GM18520 (cell line): ENCODE data around the gene TMEM164.
"Not testable (repeated sequence)": the region's sequence is repeated elsewhere in the genome, so short reads cannot be mapped to it uniquely, and the experiment has no call there.

Experiments
- ATAC-seq: cut with Tn5 transposase; IDR thresholded peaks from one replicate; pipeline ENCODE4 v1.9.1; 2021; ENCODE audit not compliant: unreplicated experiment

Gene TMEM164

DNA sequence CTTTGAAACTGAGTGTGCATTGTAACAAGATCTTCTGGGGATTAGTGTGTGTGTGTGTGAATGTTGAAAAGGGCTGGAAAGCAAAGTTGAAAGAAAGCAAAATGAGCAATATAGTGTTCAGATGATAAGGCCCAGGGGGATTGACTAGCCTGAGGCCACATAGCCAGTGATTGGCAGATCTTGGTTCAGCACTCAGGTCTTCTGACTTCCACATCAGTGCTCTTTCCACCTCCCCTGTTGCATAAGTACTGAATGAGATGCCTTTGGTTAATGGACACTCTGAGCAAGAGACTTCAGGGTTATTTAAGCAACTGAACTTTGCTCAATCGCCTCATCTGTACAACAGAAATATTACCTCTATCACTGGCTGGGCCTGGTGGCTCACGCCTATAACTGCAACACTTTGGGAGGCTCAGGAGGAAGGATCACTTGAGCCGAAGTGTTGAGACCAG, 120.4 kb downstream of the TMEM164 start:
- no peak for ATAC-seq

- no peak for ATAC-seq
Observed at GRCh38 chrX:110125446-110126162, 122.7 kb downstream of the TMEM164 start.

- no peak for ATAC-seq
Observed at GRCh38 chrX:110131031-110131430, 128.1 kb downstream of the TMEM164 start.

GRCh38 chrX:110132450-110133114, 129.7 kb downstream of the TMEM164 start:
- no peak for ATAC-seq

GRCh38 chrX:110133735-110134370, 130.9 kb downstream of the TMEM164 start:
- ATAC-seq: no peak

GRCh38 chrX:110135618-110136017, 132.7 kb downstream of the TMEM164 start:
- no peak for ATAC-seq

GRCh38 chrX:110136136-110136535, 133.2 kb downstream of the TMEM164 start:
- ATAC-seq: no peak

- ATAC-seq: no peak
Observed at GRCh38 chrX:110138557-110138956, 135.6 kb downstream of the TMEM164 start.

DNA sequence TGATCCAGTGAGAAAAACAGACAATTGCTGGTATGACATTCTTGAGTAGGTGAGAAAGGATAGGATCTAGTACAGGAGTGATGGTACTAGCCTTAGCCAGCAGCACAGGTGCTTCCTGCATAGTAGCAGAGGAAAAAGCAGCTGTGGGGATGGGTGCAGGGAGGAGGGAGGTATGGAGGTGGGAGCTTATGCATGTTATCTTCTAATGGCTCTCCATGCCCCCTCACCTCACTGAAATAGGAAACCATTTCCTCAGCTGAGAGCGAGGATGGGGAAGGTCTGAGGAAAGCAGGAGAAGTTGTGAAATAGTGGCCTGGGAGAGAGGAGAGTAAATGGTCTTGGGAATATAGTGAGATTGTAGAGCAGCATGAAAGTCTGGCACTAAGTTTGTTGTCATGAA, 136.3 kb downstream of the TMEM164 start:
- no peak for ATAC-seq

- ATAC-seq: no peak
Observed at GRCh38 chrX:110142096-110142495, 139.2 kb downstream of the TMEM164 start.

GRCh38 chrX:110143454-110144210, 140.7 kb downstream of the TMEM164 start:
- no peak for ATAC-seq

DNA sequence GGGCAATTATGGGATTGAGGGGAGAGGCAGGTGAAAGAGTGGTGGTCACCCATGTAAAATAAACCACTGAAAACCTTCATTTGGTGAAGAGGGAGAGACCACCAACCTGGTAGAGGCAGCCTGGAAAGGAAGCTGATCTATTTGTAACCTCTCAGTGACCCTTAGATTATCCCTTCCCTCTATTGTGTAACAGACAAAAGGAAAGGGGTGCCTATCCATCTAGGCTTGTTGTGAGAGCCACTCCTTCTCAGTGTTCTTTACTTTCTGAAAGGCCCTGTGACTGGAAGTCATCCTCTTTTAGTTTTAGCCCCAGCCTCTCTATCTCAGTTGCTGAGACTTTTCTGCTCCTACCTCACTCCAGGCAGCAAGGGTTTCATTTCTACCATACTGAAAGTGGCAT, 142.4 kb downstream of the TMEM164 start:
- ATAC-seq: no peak

GRCh38 chrX:110145854-110146253, 142.9 kb downstream of the TMEM164 start:
- ATAC-seq: no peak

DNA sequence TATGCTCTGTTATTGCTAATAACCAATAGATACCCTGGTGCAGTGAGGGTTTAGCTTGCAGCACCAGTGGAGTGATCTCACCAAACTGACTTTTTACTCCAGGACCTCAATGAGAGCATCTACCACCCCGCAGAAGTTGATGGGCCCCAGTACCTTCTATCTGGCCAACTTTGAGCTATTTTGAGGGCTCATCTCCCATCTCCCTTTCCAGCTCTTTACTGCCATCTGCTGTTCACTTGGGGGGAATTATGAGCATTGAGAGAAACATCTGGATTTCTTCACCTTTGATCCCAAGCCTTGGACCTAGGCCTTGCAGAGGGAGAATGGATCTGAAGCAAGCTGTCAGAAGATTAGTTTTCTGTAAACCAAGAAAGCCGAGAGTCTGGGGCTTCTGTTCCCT, 143.6 kb downstream of the TMEM164 start:
- no peak for ATAC-seq

DNA sequence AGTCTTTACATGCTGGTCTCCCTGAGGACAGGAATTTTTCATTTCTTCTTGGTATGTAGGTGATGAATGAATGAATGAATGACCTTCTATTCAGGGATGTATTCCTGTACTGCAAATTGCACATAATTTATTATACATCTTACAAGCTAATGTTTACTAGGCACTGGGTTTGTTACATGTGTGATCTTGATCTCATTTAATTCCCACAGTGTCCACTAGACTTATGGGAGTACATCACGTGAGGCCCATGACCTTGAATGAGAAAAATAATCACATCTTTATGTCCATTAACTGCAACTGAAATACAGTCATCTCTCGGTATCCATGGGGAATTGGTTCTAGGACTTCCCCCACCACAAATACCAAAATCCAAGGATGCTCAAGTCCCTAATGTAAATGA, 150.3 kb downstream of the TMEM164 start:
- no peak for ATAC-seq

- ATAC-seq: no peak
Observed at GRCh38 chrX:110153896-110154295, 151.0 kb downstream of the TMEM164 start.

DNA sequence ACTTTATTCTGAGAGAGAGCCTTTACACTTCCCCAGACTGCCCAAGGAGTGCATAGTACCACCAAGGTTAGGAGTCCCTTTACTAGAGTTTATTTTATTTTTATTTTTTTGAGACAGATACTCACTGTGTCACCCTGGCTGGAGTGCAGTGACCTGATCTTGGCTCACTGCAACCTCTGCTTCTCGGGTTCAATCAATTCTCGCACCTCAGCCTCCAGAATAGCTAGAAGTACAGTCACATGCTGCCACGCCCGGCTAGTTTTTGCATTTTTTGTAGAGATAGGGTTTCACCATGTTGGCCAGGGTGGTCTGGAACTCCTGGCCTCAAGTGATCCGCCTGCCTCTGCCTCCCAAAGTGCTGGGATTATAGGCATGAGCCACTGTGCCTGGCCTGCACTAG, 151.4 kb downstream of the TMEM164 start:
- not testable (repeated sequence) for ATAC-seq

GRCh38 chrX:110155759-110156158, 152.8 kb downstream of the TMEM164 start:
- ATAC-seq: no peak

DNA sequence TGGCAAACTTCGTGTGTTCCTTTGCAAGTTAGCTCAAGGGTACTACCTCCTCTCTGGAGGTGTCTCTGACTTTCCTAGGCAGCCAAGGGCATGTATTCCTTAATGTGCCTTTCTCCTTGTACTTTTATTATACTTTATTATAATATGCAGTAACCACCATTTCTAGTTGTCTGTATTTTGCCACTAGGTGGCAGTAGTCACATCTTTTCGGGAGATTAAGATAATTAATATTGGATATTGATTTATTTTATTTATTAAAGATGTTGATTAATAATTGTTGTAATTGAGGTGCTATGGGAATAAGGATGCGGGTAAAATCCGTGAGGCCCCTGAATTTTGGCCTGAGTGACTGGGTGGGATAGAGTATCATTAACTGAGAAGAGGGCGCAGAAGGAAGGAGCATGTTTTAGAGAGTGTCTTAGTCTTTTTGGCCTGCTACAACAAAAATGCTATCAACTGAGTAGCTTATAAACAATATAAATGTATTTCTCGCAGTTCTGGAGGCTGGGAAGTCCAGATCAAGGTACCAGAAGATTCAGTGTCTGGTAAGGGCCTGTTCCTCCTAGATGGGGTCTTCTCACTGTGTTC, 153.3 kb downstream of the TMEM164 start:
- ATAC-seq: no peak

DNA sequence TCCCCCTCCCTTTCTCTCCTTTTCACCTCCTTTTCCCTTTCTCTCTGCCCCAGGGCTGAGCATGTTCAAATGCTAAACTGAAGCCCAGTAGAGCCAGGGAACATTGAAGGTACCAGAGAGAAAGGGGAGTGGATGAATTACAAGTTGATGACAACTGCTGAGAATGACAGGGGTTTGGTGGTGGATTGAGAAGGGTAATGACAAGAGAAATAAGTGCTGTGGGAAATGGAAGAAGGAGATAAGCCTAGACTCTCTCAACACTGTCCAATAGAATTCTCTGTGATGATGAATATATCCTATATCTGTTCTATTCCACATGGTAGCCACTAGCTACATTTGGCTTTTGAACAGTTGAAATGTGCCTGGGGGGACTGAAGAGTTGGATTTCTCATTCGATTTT, 154.5 kb downstream of the TMEM164 start:
- ATAC-seq: no peak

- no peak for ATAC-seq
Observed at GRCh38 chrX:110159235-110159634, 156.3 kb downstream of the TMEM164 start.
